GM12892 (cell line): Measurements from ENCODE around the gene PGBD2.

Experiments used
- POLR2A ChIP-seq: IDR thresholded peaks from 2 replicates; pipeline ENCODE4 v1.6.1; 2011; ENCODE audit warnings: low read depth, low read length, control low read depth
- POLR2AphosphoS5 ChIP-seq: IDR thresholded peaks from 2 replicates; pipeline ENCODE4 v1.6.1; 2011; ENCODE audit warnings: low read depth, low read length, control low read depth
- TAF1 ChIP-seq: IDR thresholded peaks from 2 replicates; pipeline ENCODE4 v1.6.1; 2011; ENCODE audit warnings: low read depth, mild to moderate bottlenecking, control low read depth, low read length, borderline replicate concordance

- no peak for TF ChIP-seq POLR2AphosphoS5
- TF ChIP-seq POLR2A: no peak
- TF ChIP-seq TAF1: no peak
Measured at GRCh38 chr1:248904437-248905216, 1.4 kb upstream of the PGBD2 start.
